ENCODE measurements around the gene SEMA5A.

DNA sequence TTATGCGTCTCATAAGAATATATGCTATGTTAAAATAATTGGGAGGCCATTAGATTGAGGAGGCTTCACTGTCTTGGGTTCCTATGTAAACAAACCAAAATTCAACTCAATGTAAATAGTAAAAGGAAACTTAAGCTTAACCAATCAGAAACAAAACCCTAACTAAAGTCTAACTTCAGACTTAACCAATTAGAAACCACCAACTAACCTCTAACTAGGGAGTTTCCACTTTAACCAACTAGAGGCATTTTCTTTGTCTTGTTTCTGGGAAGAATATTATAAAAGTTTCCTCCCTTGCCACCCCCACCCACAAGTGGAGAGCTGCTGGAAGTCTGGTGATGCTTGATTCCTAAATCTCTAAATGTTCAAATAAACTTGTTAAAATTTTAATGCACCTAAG lies 214.5 kb downstream of the SEMA5A start:
- TF ChIP-seq, protein P1, sequence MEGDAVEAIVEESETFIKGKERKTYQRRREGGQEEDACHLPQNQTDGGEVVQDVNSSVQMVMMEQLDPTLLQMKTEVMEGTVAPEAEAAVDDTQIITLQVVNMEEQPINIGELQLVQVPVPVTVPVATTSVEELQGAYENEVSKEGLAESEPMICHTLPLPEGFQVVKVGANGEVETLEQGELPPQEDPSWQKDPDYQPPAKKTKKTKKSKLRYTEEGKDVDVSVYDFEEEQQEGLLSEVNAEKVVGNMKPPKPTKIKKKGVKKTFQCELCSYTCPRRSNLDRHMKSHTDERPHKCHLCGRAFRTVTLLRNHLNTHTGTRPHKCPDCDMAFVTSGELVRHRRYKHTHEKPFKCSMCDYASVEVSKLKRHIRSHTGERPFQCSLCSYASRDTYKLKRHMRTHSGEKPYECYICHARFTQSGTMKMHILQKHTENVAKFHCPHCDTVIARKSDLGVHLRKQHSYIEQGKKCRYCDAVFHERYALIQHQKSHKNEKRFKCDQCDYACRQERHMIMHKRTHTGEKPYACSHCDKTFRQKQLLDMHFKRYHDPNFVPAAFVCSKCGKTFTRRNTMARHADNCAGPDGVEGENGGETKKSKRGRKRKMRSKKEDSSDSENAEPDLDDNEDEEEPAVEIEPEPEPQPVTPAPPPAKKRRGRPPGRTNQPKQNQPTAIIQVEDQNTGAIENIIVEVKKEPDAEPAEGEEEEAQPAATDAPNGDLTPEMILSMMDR (IDR thresholded peaks at IDR 0.05), result no peak
- no peak for TF ChIP-seq POLR2A (IDR thresholded peaks at IDR 0.05)
